ENCODE results near the gene NKAP.

NKAP gene

GRCh38 chrX:119943185-119943988, at the start of gene NKAP:
Gene NKAP (minus strand): TSS chrX:119943751. CDS start chrX:119943605, 146 bp downstream.
- Histone ChIP-seq H3K9me3 (no peaks in the 10 kb centered on the region), H3K4me3 (ENCODE audit: low read depth in 1 of 2, low read length in 1 of 2) (peak within 1 kb of the TSS; percentile 69 to 79), H3K4me1 (ENCODE audit: control insufficient read depth in 1 of 2, insufficient read depth in 1 of 2, low read depth in 1 of 2, low read length in 1 of 2) (peaks cover 6 to 15% of the 10 kb centered on the region in 2 experiments), H3K27me3 (no peaks in the 10 kb centered on the region), H3K36me3 (no peaks in the 10 kb centered on the region), H3K27ac (peak within 1 kb of the TSS; percentile 94)
- no peak for TF ChIP-seq CTCF (IDR thresholded peaks at IDR 0.05)

- Histone ChIP-seq H3K36me3 (no peaks in the 10 kb centered on the region), H3K9me3 (no peaks in the 10 kb centered on the region), H3K4me1 (ENCODE audit: control insufficient read depth in 1 of 2, insufficient read depth in 1 of 2, low read depth in 1 of 2, low read length in 1 of 2) (peaks cover 6 to 13% of the 10 kb centered on the region in 2 experiments), H3K27ac (no peak overlapping the region), H3K4me3 (ENCODE audit: low read depth in 1 of 2, low read length in 1 of 2) (peak overlapping the region; percentile 16 to 32), H3K27me3 (peaks cover 87% of the 10 kb centered on the region)
- TF ChIP-seq CTCF (IDR thresholded peaks at IDR 0.05): no peak
Observed at GRCh38 chrX:119991005-119991787, 47.6 kb upstream of the NKAP start.

GRCh38 chrX:119990556-119991004, 47.0 kb upstream of the NKAP start:
- H3K36me3 ChIP-seq: no peaks in the 10 kb centered on the region
- H3K9me3 ChIP-seq: no peaks in the 10 kb centered on the region
- H3K4me1 ChIP-seq (ENCODE audit: control insufficient read depth in 1 of 2, insufficient read depth in 1 of 2, low read depth in 1 of 2, low read length in 1 of 2): peaks cover 6 to 13% of the 10 kb centered on the region in 2 experiments
- peaks cover 81% of the 10 kb centered on the region for H3K27me3 ChIP-seq
- no peak overlapping the region for H3K27ac ChIP-seq
- no peak for TF ChIP-seq CTCF (IDR thresholded peaks at IDR 0.05)
- H3K4me3 ChIP-seq (ENCODE audit: low read depth in 1 of 2, low read length in 1 of 2): peak overlapping the region; percentile 16 to 32

GRCh38 chrX:119989905-119990555, 46.5 kb upstream of the NKAP start:
- Histone ChIP-seq H3K4me1 (ENCODE audit: control insufficient read depth in 1 of 2, insufficient read depth in 1 of 2, low read depth in 1 of 2, low read length in 1 of 2) (peaks cover 6 to 13% of the 10 kb centered on the region in 2 experiments), H3K4me3 (ENCODE audit: low read depth in 1 of 2, low read length in 1 of 2) (no peak overlapping the region), H3K36me3 (no peaks in the 10 kb centered on the region), H3K27me3 (peaks cover 76% of the 10 kb centered on the region), H3K9me3 (no peaks in the 10 kb centered on the region), H3K27ac (no peak overlapping the region)
- no peak for TF ChIP-seq CTCF (IDR thresholded peaks at IDR 0.05)

- Histone ChIP-seq H3K4me1 (ENCODE audit: control insufficient read depth in 1 of 2, insufficient read depth in 1 of 2, low read depth in 1 of 2, low read length in 1 of 2) (peaks cover 1 to 8% of the 10 kb centered on the region in 2 experiments), H3K27me3 (peaks cover 37% of the 10 kb centered on the region), H3K27ac (no peak overlapping the region), H3K9me3 (no peaks in the 10 kb centered on the region), H3K4me3 (ENCODE audit: low read depth in 1 of 2, low read length in 1 of 2) (no peak overlapping the region), H3K36me3 (no peaks in the 10 kb centered on the region)
- TF ChIP-seq CTCF (IDR thresholded peaks at IDR 0.05): no peak
Observed at GRCh38 chrX:119986203-119986602, 42.7 kb upstream of the NKAP start.
